OCI-LY7 (cell line): Measurements from ENCODE around the gene RNF111. TPM values are rescaled to one million over a fixed set of nuclear protein-coding genes. Genes with fewer than 3 reads are reported as not detected.

ENCODE experiments used
- BruUV-seq: library from RNA; stranded (reverse); fragments of 400-500 nt; replicated peaks from 2 replicates; lab custom pipeline; 2021; lab: Mats Ljungman, UMichigan
- CTCF ChIA-PET: fragments of 300-600 bp; sonication (Branson Sonifier 250); formaldehyde crosslinking; loops from one replicate; lab custom pipeline; 2022; ENCODE audit warnings: antibody characterized with exemption; ENCODE audit not compliant: unreplicated experiment; lab: Charles Lee
- POLR2A ChIA-PET: fragments of 300-600 bp; sonication (Branson Sonifier 250); formaldehyde crosslinking; loops from one replicate; lab custom pipeline; 2022; ENCODE audit warnings: antibody characterized with exemption; lab: Charles Lee
- DNase-seq: peaks from one replicate; pipeline ENCODE4 v3.0.0-alpha.2; 2015; ENCODE audit warnings: low spot score
- H2AFZ ChIP-seq: fragments of 200-600 bp; sonication (generic), shearing (Covaris generic); 2 replicates; pipeline ENCODE4 v1.6.1; 2014; ENCODE audit warnings: mild to moderate bottlenecking, antibody characterized with exemption, low read length, moderate library complexity
- H3K27ac ChIP-seq: fragments of 200-600 bp; sonication (generic); 2 replicates; pipeline ENCODE4 v1.5.1; 2014; ENCODE audit warnings: mixed run types, low read depth, mild to moderate bottlenecking, moderate library complexity, low read length, inconsistent platforms; ENCODE audit not compliant: poor library complexity, severe bottlenecking
- H3K36me3 ChIP-seq: fragments of 200-600 bp; sonication (generic); 2 replicates; pipeline ENCODE4 v1.6.1; 2014; ENCODE audit warnings: mild to moderate bottlenecking, antibody characterized with exemption, low read length, moderate library complexity, mixed read lengths; ENCODE audit not compliant: insufficient read depth
- H3K4me1 ChIP-seq: fragments of 200-600 bp; sonication (generic); 2 replicates; pipeline ENCODE4 v1.5.1; 2014; ENCODE audit warnings: mild to moderate bottlenecking, low read length; ENCODE audit not compliant: insufficient read depth, poor library complexity, severe bottlenecking
- H3K4me2 ChIP-seq: fragments of 200-600 bp; sonication (generic); 2 replicates; pipeline ENCODE4 v1.6.1; 2014; ENCODE audit warnings: mild to moderate bottlenecking, low read length
- H3K4me3 ChIP-seq: fragments of 200-600 bp; sonication (generic); 2 replicates; pipeline ENCODE4 v1.5.1; 2014; ENCODE audit warnings: mild to moderate bottlenecking, low read depth, low read length; ENCODE audit not compliant: poor library complexity, severe bottlenecking
- H3K79me2 ChIP-seq: fragments of 200-600 bp; sonication (generic); 2 replicates; pipeline ENCODE4 v1.6.1; 2016; ENCODE audit warnings: low read depth, mild to moderate bottlenecking, low read length, moderate library complexity, mixed read lengths; ENCODE audit not compliant: insufficient read depth
- H3K9me2 ChIP-seq: fragments of 200-600 bp; sonication (generic); 2 replicates; pipeline ENCODE4 v1.6.1; 2016; ENCODE audit warnings: mild to moderate bottlenecking, low read length, mixed read lengths; ENCODE audit not compliant: insufficient read depth
- H3K9me3 ChIP-seq: fragments of 200-600 bp; sonication (generic); 2 replicates; pipeline ENCODE4 v1.6.1; 2014; ENCODE audit warnings: mild to moderate bottlenecking, mixed run types, low read length, mixed read lengths
- H4K20me1 ChIP-seq: fragments of 200-600 bp; sonication (generic); 2 replicates; pipeline ENCODE4 v1.6.1; 2014; ENCODE audit warnings: mild to moderate bottlenecking, antibody characterized with exemption, low read length, moderate library complexity, mixed read lengths; ENCODE audit not compliant: insufficient read depth
- EZH2phosphoT487 ChIP-seq: fragments of 200-600 bp; sonication (generic); IDR thresholded peaks from 2 replicates; pipeline ENCODE4 v1.6.1; 2018; ENCODE audit warnings: low read depth, borderline replicate concordance, mild to moderate bottlenecking, mixed run types, antibody characterized with exemption, low read length, moderate library complexity, mixed read lengths
- intact Hi-C: fragments of 100-400 bp; cut with micrococcal nuclease; formaldehyde crosslinking; loops from one replicate; pipeline ENCODE4 v1.10.0; 2022; ENCODE audit not compliant: unreplicated experiment
- total RNA-seq, 2 experiments: library from RNA; depleted of rRNA in 1 of 2; stranded (reverse); fragments of >200 nt in 1 of 2; shearing (Covaris generic) in 1 of 2; gene quantifications; 2 replicates each; pipeline ENCODE4 v1.2.3, GENCODE V29; 2014 to 2022
- TF ChIP-seq, protein P1 (sequence below): fragments of 200-600 bp; sonication (generic); conservative IDR thresholded peaks from 2 replicates; pipeline ENCODE4 v1.5.1; 2014; ENCODE audit warnings: mild to moderate bottlenecking, antibody characterized with exemption, low read length, moderate library complexity, mixed read lengths

The RNF111 gene
- total RNA-seq, 2 experiments from 2014 or later, result 19.2 to 42.7 TPM

DNA sequence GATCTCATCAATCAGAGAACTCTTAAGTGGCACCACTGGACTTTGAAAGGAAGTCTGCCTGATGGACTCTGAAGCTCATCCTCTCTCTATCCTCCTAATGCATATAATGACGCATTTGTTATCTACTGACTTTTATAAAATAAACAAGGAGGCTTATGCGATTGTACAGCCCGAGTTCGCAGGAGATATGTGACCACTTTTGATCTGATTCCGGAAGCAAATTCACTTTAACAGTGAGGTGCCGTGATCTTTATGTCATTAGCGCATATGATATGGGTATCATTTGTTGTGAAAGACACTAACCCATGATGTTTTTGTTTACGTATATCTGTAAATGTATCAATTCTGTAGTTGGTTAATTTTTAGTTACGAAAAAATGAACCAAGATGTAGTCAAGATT is 427 bp upstream of the RNF111 start:
- Histone ChIP-seq H2AFZ (peak overlapping the region; percentile 99), H3K36me3 (peaks cover 23% of the 10 kb centered on the region), H3K4me1 (peaks cover 28% of the 10 kb centered on the region), H3K27ac (peak overlapping the region; percentile 67), H3K9me2 (no peaks in the 10 kb centered on the region), H4K20me1 (0 out of 2 replicates have a peak, but pooled peaks cover 12% of the 10 kb centered on the region), H3K4me3 (peak overlapping the region; percentile 86), H3K4me2 (peak overlapping the region; percentile 75), H3K9me3 (no peaks in the 10 kb centered on the region), H3K79me2 (peaks cover 49% of the 10 kb centered on the region)
- ChIA-PET CTCF (interaction anchor here (0.6 kb wide), 1 partner anchor 53 kb away, joined by 7 read pairs; no protein-coding TSS in a partner anchor), POLR2A (interaction anchor here (0.7 to 1.4 kb wide), 5 partner anchors 11 to 530 kb away, joined by 3 to 8 read pairs (median 5); no protein-coding TSS in a partner anchor)
- no peak for TF ChIP-seq EZH2phosphoT487
- TF ChIP-seq, protein P1, sequence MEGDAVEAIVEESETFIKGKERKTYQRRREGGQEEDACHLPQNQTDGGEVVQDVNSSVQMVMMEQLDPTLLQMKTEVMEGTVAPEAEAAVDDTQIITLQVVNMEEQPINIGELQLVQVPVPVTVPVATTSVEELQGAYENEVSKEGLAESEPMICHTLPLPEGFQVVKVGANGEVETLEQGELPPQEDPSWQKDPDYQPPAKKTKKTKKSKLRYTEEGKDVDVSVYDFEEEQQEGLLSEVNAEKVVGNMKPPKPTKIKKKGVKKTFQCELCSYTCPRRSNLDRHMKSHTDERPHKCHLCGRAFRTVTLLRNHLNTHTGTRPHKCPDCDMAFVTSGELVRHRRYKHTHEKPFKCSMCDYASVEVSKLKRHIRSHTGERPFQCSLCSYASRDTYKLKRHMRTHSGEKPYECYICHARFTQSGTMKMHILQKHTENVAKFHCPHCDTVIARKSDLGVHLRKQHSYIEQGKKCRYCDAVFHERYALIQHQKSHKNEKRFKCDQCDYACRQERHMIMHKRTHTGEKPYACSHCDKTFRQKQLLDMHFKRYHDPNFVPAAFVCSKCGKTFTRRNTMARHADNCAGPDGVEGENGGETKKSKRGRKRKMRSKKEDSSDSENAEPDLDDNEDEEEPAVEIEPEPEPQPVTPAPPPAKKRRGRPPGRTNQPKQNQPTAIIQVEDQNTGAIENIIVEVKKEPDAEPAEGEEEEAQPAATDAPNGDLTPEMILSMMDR, result no peak
- no peak for DNase-seq
- TSS peak; percentile 83 for BruUV-seq
- intact Hi-C loops, result no loop called here

GRCh38 chr15:58988006-58988785 is 733 bp downstream of the RNF111 start:
- Histone ChIP-seq H3K4me3 (peak overlapping the region; percentile 86), H3K9me3 (no peaks in the 10 kb centered on the region), H3K27ac (peak overlapping the region; percentile 67), H3K4me1 (peaks cover 22% of the 10 kb centered on the region), H3K79me2 (peaks cover 59% of the 10 kb centered on the region), H3K4me2 (peak overlapping the region; percentile 75), H2AFZ (peak overlapping the region; percentile 99), H4K20me1 (0 out of 2 replicates have a peak, but pooled peaks cover 12% of the 10 kb centered on the region), H3K9me2 (no peaks in the 10 kb centered on the region), H3K36me3 (peaks cover 34% of the 10 kb centered on the region)
- POLR2A ChIA-PET, result interaction anchor here (0.6 to 1.1 kb wide), 3 partner anchors 19 to 111 kb away, joined by 3 read pairs; no protein-coding TSS in a partner anchor
- intact Hi-C loops, result no loop called here
- BruUV-seq, result no TSS peak
- TF ChIP-seq EZH2phosphoT487, result no peak
- peak; percentile 68 for DNase-seq
- CTCF ChIA-PET, result no interaction called here

GRCh38 chr15:58992181-58992580 is 4.7 kb downstream of the RNF111 start:
- Histone ChIP-seq H3K9me2 (no peaks in the 10 kb centered on the region), H3K4me2 (no peak overlapping the region), H3K36me3 (peaks cover 57% of the 10 kb centered on the region), H3K4me3 (no peak overlapping the region), H3K79me2 (peaks cover 83% of the 10 kb centered on the region), H4K20me1 (0 out of 2 replicates have a peak, but pooled peaks cover 12% of the 10 kb centered on the region), H3K9me3 (no peaks in the 10 kb centered on the region), H3K27ac (no peak overlapping the region), H3K4me1 (peaks cover 13% of the 10 kb centered on the region), H2AFZ (no peak overlapping the region)
- BruUV-seq, result no TSS peak
- CTCF ChIA-PET, result no interaction called here
- no peak for DNase-seq
- no peak for TF ChIP-seq EZH2phosphoT487
- TF ChIP-seq, protein P1, result no peak
- intact Hi-C loops, result no loop called here
- POLR2A ChIA-PET, result interaction anchor here (0.6 to 1.0 kb wide), 2 partner anchors 11 to 23 kb away, joined by 3 to 4 read pairs; no protein-coding TSS in a partner anchor
